Femur (tissue), 1 donor: Measurements from ENCODE around the gene UCN2.
"Not testable (repeated sequence)": the region's sequence is repeated elsewhere in the genome, so short reads cannot be mapped to it uniquely, and the experiment has no call there.

ENCODE experiments used
- DNase-seq: peaks from one replicate; pipeline ENCODE4 v3.0.0-alpha.2; 2017

Gene UCN2

GRCh38 chr3:48532271-48532976 lies 31.2 kb downstream of the UCN2 start:
- no peak for DNase-seq

- DNase-seq = not testable (repeated sequence)
These were observed 32.9 kb downstream of the UCN2 start for GRCh38 chr3:48530701-48531100.

GRCh38 chr3:48528754-48529153 lies 34.8 kb downstream of the UCN2 start:
- DNase-seq = no peak

GRCh38 chr3:48528048-48528447 lies 35.5 kb downstream of the UCN2 start:
- no peak for DNase-seq

GRCh38 chr3:48524970-48525369 lies 38.6 kb downstream of the UCN2 start:
- no peak for DNase-seq

- DNase-seq = no peak
These were observed 41.9 kb downstream of the UCN2 start for GRCh38 chr3:48521635-48522034.

GRCh38 chr3:48519277-48519643 lies 44.3 kb downstream of the UCN2 start:
- no peak for DNase-seq

- DNase-seq = no peak
These were observed 44.8 kb downstream of the UCN2 start for GRCh38 chr3:48518638-48519276.

GRCh38 chr3:48518069-48518468 lies 45.5 kb downstream of the UCN2 start:
- no peak for DNase-seq

- DNase-seq = no peak
These were observed 47.0 kb downstream of the UCN2 start for GRCh38 chr3:48516571-48516970.

GRCh38 chr3:48514431-48515227 lies 49.0 kb downstream of the UCN2 start:
- DNase-seq = no peak
